IPS-20b (cell line): ENCODE results near the gene OR51T1.
"Not testable (repeated sequence)": the region's sequence is repeated elsewhere in the genome, so short reads cannot be mapped to it uniquely, and the experiment has no call there.

Experiments
- H3K27ac ChIP-seq: one replicate; pipeline ENCODE4 v1.5.1; 2013; ENCODE audit warnings: low read length
- H3K27me3 ChIP-seq: 2 replicates; pipeline ENCODE4 v1.6.1; 2013; ENCODE audit warnings: mild to moderate bottlenecking, low read length, inconsistent platforms; ENCODE audit not compliant: insufficient read depth
- H3K36me3 ChIP-seq: 2 replicates; pipeline ENCODE4 v1.6.1; 2013; ENCODE audit warnings: low read depth, mild to moderate bottlenecking, inconsistent platforms, low read length, moderate library complexity; ENCODE audit not compliant: insufficient read depth
- H3K4me1 ChIP-seq: 2 replicates; pipeline ENCODE4 v1.6.1; 2013; ENCODE audit warnings: mild to moderate bottlenecking, control low read depth, inconsistent platforms, low read length, moderate library complexity; ENCODE audit not compliant: insufficient read depth
- H3K4me3 ChIP-seq: 2 replicates; pipeline ENCODE4 v1.5.1; 2013; ENCODE audit warnings: mild to moderate bottlenecking, low read length, inconsistent platforms
- H3K9ac ChIP-seq: 2 replicates; pipeline ENCODE4 v1.6.1; 2013; ENCODE audit warnings: low read depth, mild to moderate bottlenecking, inconsistent platforms, low read length, moderate library complexity
- H3K9me3 ChIP-seq: 2 replicates; pipeline ENCODE4 v1.6.1; 2013; ENCODE audit warnings: mild to moderate bottlenecking, low read depth, low read length, inconsistent platforms; ENCODE audit not compliant: insufficient read depth

The OR51T1 gene, protein sequence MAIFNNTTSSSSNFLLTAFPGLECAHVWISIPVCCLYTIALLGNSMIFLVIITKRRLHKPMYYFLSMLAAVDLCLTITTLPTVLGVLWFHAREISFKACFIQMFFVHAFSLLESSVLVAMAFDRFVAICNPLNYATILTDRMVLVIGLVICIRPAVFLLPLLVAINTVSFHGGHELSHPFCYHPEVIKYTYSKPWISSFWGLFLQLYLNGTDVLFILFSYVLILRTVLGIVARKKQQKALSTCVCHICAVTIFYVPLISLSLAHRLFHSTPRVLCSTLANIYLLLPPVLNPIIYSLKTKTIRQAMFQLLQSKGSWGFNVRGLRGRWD

GRCh38 chr11:4881860-4882500 lies at the start of gene OR51T1:
Gene OR51T1 (plus strand): TSS chr11:4881900. CDS start chr11:4881900, 0 bp downstream.
- no peak within 1 kb of the TSS for H3K27ac ChIP-seq
- H3K4me1 ChIP-seq = no peaks in the 10 kb centered on the region
- no peak within 1 kb of the TSS for H3K9ac ChIP-seq
- no peaks in the 10 kb centered on the region for H3K9me3 ChIP-seq
- no peaks in the 10 kb centered on the region for H3K27me3 ChIP-seq
- no peaks in the 10 kb centered on the region for H3K36me3 ChIP-seq
- no peak within 1 kb of the TSS for H3K4me3 ChIP-seq

GRCh38 chr11:4839851-4840549 lies 41.7 kb upstream of the OR51T1 start:
- Histone ChIP-seq H3K27ac (no peak overlapping the region), H3K36me3 (no peaks in the 10 kb centered on the region), H3K9me3 (peaks cover 10% of the 10 kb centered on the region), H3K9ac (no peak overlapping the region), H3K4me3 (no peak overlapping the region), H3K27me3 (no peaks in the 10 kb centered on the region), H3K4me1 (no peaks in the 10 kb centered on the region)

GRCh38 chr11:4848908-4849532 lies 32.7 kb upstream of the OR51T1 start, which contains the start of gene OR51S1:
Gene OR51S1 (minus strand): TSS chr11:4849208. CDS start chr11:4849208, 0 bp downstream.
- H3K9ac ChIP-seq = no peak within 1 kb of the TSS
- H3K4me1 ChIP-seq = no peaks in the 10 kb centered on the region
- H3K36me3 ChIP-seq = no peaks in the 10 kb centered on the region
- no peaks in the 10 kb centered on the region for H3K9me3 ChIP-seq
- no peak within 1 kb of the TSS for H3K4me3 ChIP-seq
- no peaks in the 10 kb centered on the region for H3K27me3 ChIP-seq
- no peak within 1 kb of the TSS for H3K27ac ChIP-seq

DNA sequence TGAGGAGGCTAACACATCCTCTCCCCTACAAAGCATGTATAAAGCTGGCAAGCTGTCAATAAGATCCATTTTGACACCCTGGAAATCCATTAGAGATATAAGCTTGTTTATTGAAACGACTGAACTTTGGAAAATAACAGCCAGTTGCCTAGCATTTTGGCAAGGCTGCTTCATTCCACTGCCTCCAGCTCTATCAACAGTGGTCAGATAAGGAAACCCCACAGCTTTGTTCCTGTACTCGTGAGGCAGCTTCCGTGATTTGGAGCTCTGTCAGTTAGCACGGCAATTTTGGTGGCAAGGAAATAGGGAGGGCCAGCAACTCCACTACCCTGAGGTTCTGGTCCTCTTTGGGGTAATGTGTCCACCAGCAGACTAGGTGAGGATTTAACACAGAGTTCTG lies 30.7 kb upstream of the OR51T1 start:
- no peaks in the 10 kb centered on the region for H3K27me3 ChIP-seq
- no peaks in the 10 kb centered on the region for H3K9me3 ChIP-seq
- no peak overlapping the region for H3K4me3 ChIP-seq
- H3K4me1 ChIP-seq = no peaks in the 10 kb centered on the region
- H3K27ac ChIP-seq = no peak overlapping the region
- H3K36me3 ChIP-seq = no peaks in the 10 kb centered on the region
- no peak overlapping the region for H3K9ac ChIP-seq

GRCh38 chr11:4854286-4854685 lies 27.4 kb upstream of the OR51T1 start:
- not testable (repeated sequence) for H3K36me3 ChIP-seq, H3K27me3 ChIP-seq, H3K9me3 ChIP-seq, H3K27ac ChIP-seq, H3K9ac ChIP-seq, H3K4me3 ChIP-seq, H3K4me1 ChIP-seq

DNA sequence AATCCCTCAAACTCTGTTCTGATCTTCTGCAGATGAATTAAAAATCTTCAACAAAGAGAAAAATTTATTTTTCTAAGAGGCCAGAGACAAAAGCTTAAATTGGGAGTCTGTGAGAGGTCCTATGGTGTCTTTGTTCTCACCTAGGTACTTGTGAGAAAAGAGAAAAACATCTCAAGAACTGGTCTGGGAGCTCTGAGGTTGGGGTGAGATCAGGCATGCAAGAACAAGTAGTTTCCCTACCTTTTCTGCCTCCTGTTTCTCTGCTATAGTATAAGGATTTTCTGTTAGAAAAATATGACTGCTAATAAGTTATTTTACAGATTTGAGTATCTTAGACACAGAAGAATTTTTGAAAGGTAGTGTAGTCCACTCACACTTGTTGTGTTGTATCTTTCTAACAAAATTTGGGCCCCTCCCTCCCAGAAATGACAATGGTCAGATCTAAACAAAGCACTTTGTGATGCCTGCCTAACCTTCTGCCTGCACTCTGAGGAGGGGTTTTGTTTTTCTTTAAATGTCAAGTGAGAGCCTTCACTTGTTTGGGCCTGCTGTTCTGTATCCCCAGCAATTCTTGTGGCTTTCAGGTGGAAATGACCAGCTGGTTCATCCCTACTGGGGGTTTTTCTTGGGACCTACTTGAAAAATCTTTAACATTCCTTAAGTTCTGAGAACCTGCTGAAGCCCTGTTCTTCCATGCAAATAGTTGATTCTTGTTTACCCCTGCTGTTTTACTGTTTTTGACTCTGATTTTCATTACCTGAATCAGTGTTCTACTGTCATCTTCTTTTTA lies 19.1 kb upstream of the OR51T1 start:
- Histone ChIP-seq H3K9me3 (peaks cover 5% of the 10 kb centered on the region; the same call in 1 of the 2 replicates), H3K27me3 (no peaks in the 10 kb centered on the region), H3K4me1 (peaks cover 21% of the 10 kb centered on the region), H3K9ac (0 out of 2 replicates have a peak overlapping the region, but pooled peaks have one; percentile 10), H3K36me3 (no peaks in the 10 kb centered on the region), H3K27ac (no peak overlapping the region), H3K4me3 (no peak overlapping the region)

DNA sequence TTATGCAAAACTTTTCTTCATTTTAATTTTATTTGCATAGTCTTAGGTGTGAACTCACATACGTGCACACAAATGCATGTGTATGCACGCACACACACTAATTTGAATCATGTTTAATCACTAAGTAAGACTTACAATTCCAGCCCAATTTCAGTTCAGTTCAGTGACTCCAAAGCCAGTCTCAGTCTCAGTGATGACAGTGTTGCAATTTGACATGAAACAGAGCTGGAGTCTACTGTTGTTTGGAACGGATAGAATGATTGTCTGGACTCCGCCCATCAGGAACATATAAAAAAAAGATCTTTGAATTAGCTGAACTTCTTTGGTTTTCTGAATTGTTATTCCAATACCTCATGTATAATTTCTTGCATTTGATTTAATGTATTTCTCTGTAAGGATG lies 17.8 kb upstream of the OR51T1 start:
- H3K4me1 ChIP-seq = peaks cover 21% of the 10 kb centered on the region
- H3K27ac ChIP-seq = no peak overlapping the region
- H3K27me3 ChIP-seq = no peaks in the 10 kb centered on the region

GRCh38 chr11:4865855-4866254 lies 15.8 kb upstream of the OR51T1 start:
- no peak overlapping the region for H3K9ac ChIP-seq
- no peaks in the 10 kb centered on the region for H3K27me3 ChIP-seq
- H3K27ac ChIP-seq = no peak overlapping the region
- H3K4me3 ChIP-seq = no peak overlapping the region
- H3K4me1 ChIP-seq = peaks cover 21% of the 10 kb centered on the region
- H3K36me3 ChIP-seq = no peaks in the 10 kb centered on the region
- H3K9me3 ChIP-seq = peaks cover 5% of the 10 kb centered on the region; the same call in 1 of the 2 replicates

More for the DNA sequence above, 17.8 kb upstream of the OR51T1 start:
- Histone ChIP-seq H3K9ac (no peak overlapping the region), H3K4me3 (no peak overlapping the region), H3K36me3 (no peaks in the 10 kb centered on the region), H3K9me3 (peaks cover 5% of the 10 kb centered on the region; the same call in 1 of the 2 replicates)

GRCh38 chr11:4881188-4881587 lies 512 bp upstream of the OR51T1 start:
- no peak overlapping the region for H3K27ac ChIP-seq
- no peaks in the 10 kb centered on the region for H3K9me3 ChIP-seq
- no peaks in the 10 kb centered on the region for H3K4me1 ChIP-seq
- H3K36me3 ChIP-seq = no peaks in the 10 kb centered on the region
- no peaks in the 10 kb centered on the region for H3K27me3 ChIP-seq
- no peak overlapping the region for H3K9ac ChIP-seq
- H3K4me3 ChIP-seq = no peak overlapping the region

- Histone ChIP-seq H3K4me3 (no peak overlapping the region), H3K36me3 (no peaks in the 10 kb centered on the region), H3K27ac (no peak overlapping the region), H3K9ac (no peak overlapping the region), H3K27me3 (no peaks in the 10 kb centered on the region), H3K4me1 (no peaks in the 10 kb centered on the region), H3K9me3 (no peaks in the 10 kb centered on the region)
Observed at GRCh38 chr11:4882543-4882942, 843 bp downstream of the OR51T1 start.

- no peaks in the 10 kb centered on the region for H3K4me1 ChIP-seq
- H3K27me3 ChIP-seq = no peaks in the 10 kb centered on the region
- no peaks in the 10 kb centered on the region for H3K36me3 ChIP-seq
- no peak overlapping the region for H3K27ac ChIP-seq
- H3K4me3 ChIP-seq = no peak overlapping the region
- H3K9me3 ChIP-seq = no peaks in the 10 kb centered on the region
- H3K9ac ChIP-seq = no peak overlapping the region
Observed at GRCh38 chr11:4884361-4884760, 2.7 kb downstream of the OR51T1 start.
